A549 (cell line): ENCODE measurements around the gene EEFSEC. TPM values are rescaled to one million over a fixed set of nuclear protein-coding genes. Genes with fewer than 3 reads are reported as not detected.

Experiments used
- ATAC-seq, 2 experiments: fragments of 200-7000 bp in 1 of 2; fragments of >200 bp in 1 of 2; cut with Nextera tagmentation in 1 of 2; cut with Tn5 transposase in 1 of 2; 3 replicates each; pipeline versions ENCODE4 v1.8.0 to v1.9.1; 2018 to 2020; ENCODE audit warnings: mild to moderate bottlenecking in 1 of 2, moderate library complexity in 1 of 2
- CTCF ChIA-PET: fragments of 300-600 bp; sonication (Branson Sonifier 250); formaldehyde crosslinking; extraction: SDS; loops from one replicate; lab custom pipeline; 2021; ENCODE audit warnings: antibody characterized with exemption, inconsistent platforms; lab: Yijun Ruan, JAX
- POLR2A ChIA-PET: fragments of 350-600 bp; formaldehyde crosslinking; extraction: SDS; loops from one replicate; lab custom pipeline; 2021; ENCODE audit warnings: antibody characterized with exemption, inconsistent platforms; lab: Yijun Ruan, JAX
- DNase-seq, 2 experiments: peaks; one replicate each; pipeline versions ENCODE4 v3.0.0 to v3.0.0-alpha.2; 2011 to 2016; ENCODE audit warnings: low read depth in 1 of 2, low spot score in 1 of 2
- FAIRE-seq: peaks from 2 replicates; lab custom pipeline; 2011; peaks lifted over from hg19 to GRCh38; lab: Jason Lieb, UNC
- H3K27ac ChIP-seq, 2 experiments: fragments of >200 bp; sonication (Bioruptor Twin); formaldehyde crosslinking; 3 replicates each; pipeline ENCODE4 v1.5.1; 2016 to 2017
- H3K4me1 ChIP-seq: fragments of >200 bp; sonication (Bioruptor Twin); formaldehyde crosslinking; 3 replicates; pipeline ENCODE4 v1.6.1; 2016
- H3K4me2 ChIP-seq: fragments of >200 bp; sonication (Bioruptor Twin); formaldehyde crosslinking; 3 replicates; pipeline ENCODE4 v1.6.1; 2016
- H3K4me3 ChIP-seq: fragments of >200 bp; sonication (Bioruptor Twin); formaldehyde crosslinking; 3 replicates; pipeline ENCODE4 v1.5.1; 2016
- H3K9me3 ChIP-seq: fragments of >200 bp; sonication (Bioruptor Twin); formaldehyde crosslinking; 3 replicates; pipeline ENCODE4 v1.6.1; 2016
- CBX8 ChIP-seq: fragments of 200-600 bp; sonication (generic); IDR thresholded peaks from 2 replicates; pipeline ENCODE4 v1.6.1; 2016
- CHD2 ChIP-seq: fragments of 150-350 bp; IDR thresholded peaks from 2 replicates; pipeline ENCODE4 v1.6.1; 2014; ENCODE audit warnings: low read length; ENCODE audit not compliant: partially characterized antibody
- EP300 ChIP-seq, 2 experiments: fragments of >200 bp; sonication (Bioruptor Twin); formaldehyde crosslinking; IDR thresholded peaks; 2 replicates in 1 of 2; 3 replicates in 1 of 2; pipeline ENCODE4 v1.6.1; 2016 to 2017
- ESRRA ChIP-seq: fragments of 150-350 bp; IDR thresholded peaks from 2 replicates; pipeline ENCODE4 v1.6.1; 2014; ENCODE audit warnings: mild to moderate bottlenecking, low read length, borderline replicate concordance
- FOSL2 ChIP-seq, 2 experiments: fragments of 450-650 bp in 1 of 2; fragments of >200 bp in 1 of 2; sonication (Bioruptor Twin) in 1 of 2; formaldehyde crosslinking; IDR thresholded peaks; 2 replicates each; pipeline versions ENCODE4 v1.5.0 to v1.6.1; 2016 to 2020; ENCODE audit warnings: mild to moderate bottlenecking in 1 of 2, moderate library complexity in 1 of 2
- GATA3 ChIP-seq: IDR thresholded peaks from 2 replicates; pipeline ENCODE4 v1.6.1; 2012; ENCODE audit warnings: borderline replicate concordance
- HEYL ChIP-seq: fragments of 250-450 bp; sonication (Bioruptor Pico); IDR thresholded peaks from 2 replicates; pipeline ENCODE4 v1.8.0; 2021; ENCODE audit warnings: mild to moderate bottlenecking, moderate library complexity
- JUNB ChIP-seq: fragments of >200 bp; sonication (Bioruptor Twin); formaldehyde crosslinking; IDR thresholded peaks from 2 replicates; pipeline ENCODE4 v1.6.1; 2016
- KDM1A ChIP-seq: fragments of 200-600 bp; sonication (generic); IDR thresholded peaks from 2 replicates; pipeline ENCODE4 v1.6.1; 2016; ENCODE audit warnings: low read depth, mild to moderate bottlenecking
- KDM5A ChIP-seq: fragments of 200-600 bp; sonication (generic); IDR thresholded peaks from 2 replicates; pipeline ENCODE4 v1.6.1; 2016; ENCODE audit warnings: antibody characterized with exemption, mild to moderate bottlenecking
- MYC ChIP-seq: IDR thresholded peaks from 2 replicates; pipeline ENCODE4 v1.6.1; 2012; ENCODE audit warnings: mild to moderate bottlenecking, inconsistent platforms, low read length, improper control_type of control experiment, borderline replicate concordance
- NPAS2 ChIP-seq: fragments of 250-450 bp; sonication (Bioruptor Pico); IDR thresholded peaks from 2 replicates; pipeline ENCODE4 v1.8.0; 2022; ENCODE audit warnings: mild to moderate bottlenecking, moderate library complexity, borderline replicate concordance
- NR3C1 ChIP-seq: fragments of >200 bp; sonication (Bioruptor Twin); formaldehyde crosslinking; IDR thresholded peaks from 3 replicates; pipeline ENCODE4 v1.6.1; 2017
- POLR2A ChIP-seq: IDR thresholded peaks from 2 replicates; pipeline ENCODE4 v1.6.1; 2012; ENCODE audit warnings: mild to moderate bottlenecking, low read length
- RAD21 ChIP-seq, 2 experiments: fragments of >200 bp in 1 of 2; sonication (Bioruptor Twin) in 1 of 2; formaldehyde crosslinking in 1 of 2; IDR thresholded peaks in 1 of 2; conservative IDR thresholded peaks in 1 of 2; 2 replicates in 1 of 2; 3 replicates in 1 of 2; pipeline ENCODE4 v1.6.1; 2012 to 2018; ENCODE audit warnings: inconsistent platforms in 1 of 2
- RCOR1 ChIP-seq: fragments of 150-350 bp; IDR thresholded peaks from 2 replicates; pipeline ENCODE4 v1.6.1; 2014; ENCODE audit warnings: antibody characterized with exemption, low read length, low read depth
- SMC3 ChIP-seq: fragments of >200 bp; sonication (Bioruptor Twin); formaldehyde crosslinking; IDR thresholded peaks from 3 replicates; pipeline ENCODE4 v1.6.1; 2018; ENCODE audit warnings: inconsistent platforms
- TP53 ChIP-seq: fragments of 250-450 bp; sonication (Bioruptor Pico); IDR thresholded peaks from 2 replicates; pipeline ENCODE4 v1.5.0; 2021; ENCODE audit warnings: mild to moderate bottlenecking, moderate library complexity
- ZFP36 ChIP-seq: fragments of 450-650 bp; IDR thresholded peaks from 2 replicates; pipeline ENCODE4 v1.6.1; 2014; ENCODE audit warnings: borderline replicate concordance; ENCODE audit not compliant: partially characterized antibody
- WGBS: methylation state at CpG from one replicate; pipeline ENCODE4 v1.1.6; 2017; ENCODE audit errors: missing lambda C conversion rate; 5-methylcytosine and 5-hydroxymethylcytosine counted together
- polyA plus RNA-seq, 4 experiments: library from polyadenylated mRNA; depleted of rRNA in 3 of 4; stranded (reverse); fragments of >200 nt; fragmentation: RNase III in 1 of 4; extraction: RNeasy Plus Mini Kit Qiagen cat#74134 plus additional on column Dnase treatment in 1 of 4; gene quantifications; 2 replicates in 3 of 4; 3 replicates in 1 of 4; pipeline ENCODE4 v1.2.3, GENCODE V29; 2011 to 2017
- TF ChIP-seq, protein P1 (sequence below): fragments of 250-450 bp; sonication (Bioruptor Pico); IDR thresholded peaks from 2 replicates; pipeline ENCODE4 v1.5.0; 2020; ENCODE audit warnings: low read depth, mild to moderate bottlenecking, moderate library complexity
- TF ChIP-seq, protein P2 (sequence below): fragments of >200 bp; sonication (Bioruptor Twin); formaldehyde crosslinking; IDR thresholded peaks from 3 replicates; pipeline ENCODE4 v1.5.1; 2016

Gene EEFSEC
- polyA plus RNA-seq, 2 of the 4 experiments (the other 2 are of a cell fraction) = 6.9 to 7.3 TPM

DNA sequence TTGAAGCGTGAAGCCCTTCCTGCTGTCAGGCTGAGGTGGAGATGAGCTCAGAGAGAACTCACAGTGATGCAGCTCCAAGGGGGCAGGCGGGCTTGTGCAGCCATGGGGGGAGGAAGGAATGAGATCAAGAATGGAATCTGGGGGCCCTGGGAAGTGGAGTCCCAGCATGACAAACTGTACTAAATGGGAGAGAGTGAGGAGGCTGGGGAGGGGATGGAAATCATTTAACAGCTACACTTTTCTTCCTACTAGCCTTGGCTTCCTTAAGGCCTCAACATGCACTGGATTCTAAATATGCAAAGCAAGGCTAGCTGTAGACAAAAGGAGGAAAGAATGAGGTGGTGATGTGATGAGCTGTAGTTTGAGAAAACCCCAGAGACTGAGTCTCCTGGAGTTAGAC lies 133.9 kb downstream of the EEFSEC start:
- H3K27ac ChIP-seq = no peak overlapping the region
- 80% methylated on average over 1 of the region's 2 CpGs for WGBS
- no peak overlapping the region for H3K4me3 ChIP-seq
- H3K4me2 ChIP-seq = no peak overlapping the region
- no peak for FAIRE-seq
- no peak for DNase-seq
- no peaks in the 10 kb centered on the region for H3K9me3 ChIP-seq
- no peaks in the 10 kb centered on the region for H3K4me1 ChIP-seq
- ChIA-PET POLR2A (no interaction called here), CTCF (interaction anchor here (0.6 to 0.7 kb wide), 2 partner anchors 34 to 185 kb away, joined by 3 to 4 read pairs; no protein-coding TSS in a partner anchor)
- TF ChIP-seq HEYL (no peak), FOSL2 (IDR thresholded peaks at IDR 0.05) (no peak), FOSL2 (CRISPR knock-in tag; IDR thresholded peaks at IDR 0.05) (no peak), JUNB (no peak), NR3C1 (no peak), POLR2A (no peak), RAD21 (conservative IDR thresholded peaks at IDR 0.05 in 1 of 2, IDR thresholded peaks at IDR 0.05 in 1 of 2) (no peak), ESRRA (no peak), CBX8 (no peak), ZFP36 (no peak), GATA3 (no peak)
- TF ChIP-seq, protein P1, sequence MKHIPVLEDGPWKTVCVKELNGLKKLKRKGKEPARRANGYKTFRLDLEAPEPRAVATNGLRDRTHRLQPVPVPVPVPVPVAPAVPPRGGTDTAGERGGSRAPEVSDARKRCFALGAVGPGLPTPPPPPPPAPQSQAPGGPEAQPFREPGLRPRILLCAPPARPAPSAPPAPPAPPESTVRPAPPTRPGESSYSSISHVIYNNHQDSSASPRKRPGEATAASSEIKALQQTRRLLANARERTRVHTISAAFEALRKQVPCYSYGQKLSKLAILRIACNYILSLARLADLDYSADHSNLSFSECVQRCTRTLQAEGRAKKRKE = no peak
- no peak for ATAC-seq

DNA sequence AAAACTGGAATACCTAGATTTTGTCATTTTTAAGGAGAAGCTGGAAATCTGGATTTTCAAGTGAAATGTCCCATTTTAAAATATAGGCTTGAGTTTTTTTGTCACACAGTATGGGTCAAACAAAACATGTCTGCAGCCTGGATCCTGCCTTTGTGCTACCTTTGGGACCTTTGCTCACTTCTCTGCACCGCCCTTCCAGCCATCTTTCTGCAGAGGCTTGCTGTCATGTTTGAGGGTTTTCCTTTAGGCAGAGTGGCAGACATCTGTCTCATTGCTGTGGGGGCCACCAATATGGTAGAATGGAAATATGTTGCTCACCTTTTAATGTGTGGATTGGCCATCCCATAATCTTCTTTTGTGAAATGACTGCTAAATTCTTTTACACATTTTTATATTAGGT lies 136.3 kb downstream of the EEFSEC start:
- no peak overlapping the region for H3K4me2 ChIP-seq
- ChIA-PET POLR2A (no interaction called here), CTCF (interaction anchor here (0.6 kb wide), 1 partner anchor 956 kb away, joined by 3 read pairs; no protein-coding TSS in a partner anchor)
- H3K4me1 ChIP-seq = no peaks in the 10 kb centered on the region
- 81% methylated on average over 1 of the region's 1 CpG for WGBS
- FAIRE-seq (no peak), DNase-seq (no peak), ATAC-seq (no peak)
- H3K9me3 ChIP-seq = no peaks in the 10 kb centered on the region
- no peak overlapping the region for H3K27ac ChIP-seq
- TF ChIP-seq TP53 (CRISPR knock-in tag) = no peak
- TF ChIP-seq NPAS2 = no peak
- TF ChIP-seq SMC3 = no peak
- TF ChIP-seq ESRRA = no peak
- no peak for TF ChIP-seq EP300 (IDR thresholded peaks at IDR 0.05)
- TF ChIP-seq FOSL2 (IDR thresholded peaks at IDR 0.05) = no peak
- TF ChIP-seq FOSL2 (CRISPR knock-in tag; IDR thresholded peaks at IDR 0.05) = no peak
- TF ChIP-seq POLR2A = no peak
- no peak for TF ChIP-seq MYC
- TF ChIP-seq, protein P1 = no peak
- no peak overlapping the region for H3K4me3 ChIP-seq

DNA sequence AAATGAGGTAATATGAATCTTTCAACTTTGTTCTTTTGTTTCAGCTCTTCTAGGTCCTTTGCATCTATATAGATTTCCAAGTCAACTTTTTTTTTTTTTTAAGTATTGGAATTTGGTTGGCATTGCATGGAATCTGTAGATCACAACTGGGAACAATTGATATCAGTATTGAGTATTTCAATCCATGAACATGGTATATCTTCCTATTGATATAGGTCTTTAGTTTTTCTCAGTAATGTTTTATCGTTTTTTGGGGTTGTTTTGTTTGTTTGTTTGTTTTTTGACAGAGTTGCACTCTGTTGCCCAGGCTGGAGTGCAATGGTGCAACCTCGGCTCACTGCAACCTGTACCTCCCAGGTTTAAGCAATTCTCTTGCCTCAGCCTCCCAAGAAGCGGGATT lies 137.2 kb downstream of the EEFSEC start:
- no peak overlapping the region for H3K4me3 ChIP-seq
- H3K4me2 ChIP-seq = no peak overlapping the region
- TF ChIP-seq CHD2 = no peak
- TF ChIP-seq, protein P2, sequence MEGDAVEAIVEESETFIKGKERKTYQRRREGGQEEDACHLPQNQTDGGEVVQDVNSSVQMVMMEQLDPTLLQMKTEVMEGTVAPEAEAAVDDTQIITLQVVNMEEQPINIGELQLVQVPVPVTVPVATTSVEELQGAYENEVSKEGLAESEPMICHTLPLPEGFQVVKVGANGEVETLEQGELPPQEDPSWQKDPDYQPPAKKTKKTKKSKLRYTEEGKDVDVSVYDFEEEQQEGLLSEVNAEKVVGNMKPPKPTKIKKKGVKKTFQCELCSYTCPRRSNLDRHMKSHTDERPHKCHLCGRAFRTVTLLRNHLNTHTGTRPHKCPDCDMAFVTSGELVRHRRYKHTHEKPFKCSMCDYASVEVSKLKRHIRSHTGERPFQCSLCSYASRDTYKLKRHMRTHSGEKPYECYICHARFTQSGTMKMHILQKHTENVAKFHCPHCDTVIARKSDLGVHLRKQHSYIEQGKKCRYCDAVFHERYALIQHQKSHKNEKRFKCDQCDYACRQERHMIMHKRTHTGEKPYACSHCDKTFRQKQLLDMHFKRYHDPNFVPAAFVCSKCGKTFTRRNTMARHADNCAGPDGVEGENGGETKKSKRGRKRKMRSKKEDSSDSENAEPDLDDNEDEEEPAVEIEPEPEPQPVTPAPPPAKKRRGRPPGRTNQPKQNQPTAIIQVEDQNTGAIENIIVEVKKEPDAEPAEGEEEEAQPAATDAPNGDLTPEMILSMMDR = no peak
- TF ChIP-seq GATA3 = no peak
- no peak for TF ChIP-seq RCOR1
- TF ChIP-seq KDM1A = no peak
- no peak for TF ChIP-seq EP300 (IDR thresholded peaks at IDR 0.05)
- no peak for TF ChIP-seq JUNB
- TF ChIP-seq KDM5A = no peak
- H3K9me3 ChIP-seq = no peaks in the 10 kb centered on the region
- no peak for FAIRE-seq
- ATAC-seq = no peak
- POLR2A ChIA-PET = no interaction called here
- no peaks in the 10 kb centered on the region for H3K4me1 ChIP-seq
- no peak overlapping the region for H3K27ac ChIP-seq
- DNase-seq = no peak
- CTCF ChIA-PET = no interaction called here
- 62% methylated on average over 3 of the region's 3 CpGs for WGBS
